ENCODE data around the gene DDX51.
A peak's percentile ranks its signal among the peaks of the same experiment; 100 is the strongest.
"Not testable (repeated sequence)": the region's sequence is repeated elsewhere in the genome, so short reads cannot be mapped to it uniquely, and the experiment has no call there.

Gene DDX51

GRCh38 chr12:132152953-132153352 is 8.8 kb upstream of the DDX51 start:
- no peak for DNase-seq

DNA sequence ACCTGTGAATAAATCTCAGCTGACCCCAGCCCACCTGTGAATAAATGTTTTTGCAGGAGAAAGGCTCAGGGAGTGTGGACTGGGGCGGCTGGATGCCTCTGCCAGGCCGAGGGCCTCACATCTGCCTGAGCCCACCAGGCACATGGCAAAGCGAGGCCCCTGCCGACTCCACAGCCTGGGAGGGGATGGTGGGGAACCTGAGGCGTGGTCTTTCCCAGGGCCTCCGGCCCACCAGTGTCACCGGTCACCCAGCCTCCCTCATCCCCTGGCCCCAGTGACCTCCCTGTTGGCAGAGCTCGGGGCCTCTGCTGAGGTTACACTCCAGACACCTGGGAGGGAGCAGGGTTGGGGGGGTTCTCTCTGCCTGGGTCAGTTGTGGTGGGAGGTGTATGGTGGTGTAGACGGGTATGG is 8.3 kb upstream of the DDX51 start:
- no peak for DNase-seq

GRCh38 chr12:132151766-132152410 is 7.8 kb upstream of the DDX51 start:
- DNase-seq, result no peak

- DNase-seq, result no peak
These were observed 7.1 kb upstream of the DDX51 start for GRCh38 chr12:132151145-132151765.

DNA sequence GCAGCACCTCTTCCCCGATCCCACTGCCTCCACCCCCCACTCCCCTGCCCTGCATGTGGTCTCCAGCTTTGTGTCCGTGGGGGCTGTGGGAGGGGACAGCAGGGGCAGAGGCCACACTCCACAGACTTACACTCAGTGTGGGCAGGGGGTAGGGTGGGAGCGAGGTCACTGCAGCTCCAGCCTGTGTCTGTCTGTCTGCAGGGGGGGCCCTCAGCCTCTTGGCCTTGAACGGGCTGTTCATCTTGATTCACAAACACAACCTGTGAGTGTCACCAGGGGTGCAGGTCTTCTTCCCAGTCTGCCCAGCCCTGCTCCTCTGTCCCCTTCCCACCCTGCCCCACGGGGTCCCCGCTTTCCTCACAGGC is 6.6 kb upstream of the DDX51 start:
- DNase-seq, result no peak

DNA sequence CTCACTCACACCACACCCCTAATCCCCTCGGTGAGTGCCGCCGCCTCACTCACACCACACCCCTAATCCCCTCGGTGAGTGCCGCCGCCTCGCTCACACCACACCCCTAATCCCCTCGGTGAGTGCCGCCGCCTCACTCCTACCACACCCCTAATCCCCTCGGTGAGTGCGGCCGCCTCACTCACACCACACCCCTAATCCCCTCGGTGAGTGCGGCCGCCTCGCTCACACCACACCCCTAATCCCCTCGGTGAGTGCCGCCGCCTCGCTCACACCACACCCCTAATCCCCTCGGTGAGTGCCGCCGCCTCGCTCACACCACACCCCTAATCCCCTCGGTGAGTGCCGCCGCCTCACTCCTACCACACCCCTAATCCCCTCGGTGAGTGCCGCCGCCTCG is 5.4 kb upstream of the DDX51 start:
- DNase-seq, result not testable (repeated sequence)

DNA sequence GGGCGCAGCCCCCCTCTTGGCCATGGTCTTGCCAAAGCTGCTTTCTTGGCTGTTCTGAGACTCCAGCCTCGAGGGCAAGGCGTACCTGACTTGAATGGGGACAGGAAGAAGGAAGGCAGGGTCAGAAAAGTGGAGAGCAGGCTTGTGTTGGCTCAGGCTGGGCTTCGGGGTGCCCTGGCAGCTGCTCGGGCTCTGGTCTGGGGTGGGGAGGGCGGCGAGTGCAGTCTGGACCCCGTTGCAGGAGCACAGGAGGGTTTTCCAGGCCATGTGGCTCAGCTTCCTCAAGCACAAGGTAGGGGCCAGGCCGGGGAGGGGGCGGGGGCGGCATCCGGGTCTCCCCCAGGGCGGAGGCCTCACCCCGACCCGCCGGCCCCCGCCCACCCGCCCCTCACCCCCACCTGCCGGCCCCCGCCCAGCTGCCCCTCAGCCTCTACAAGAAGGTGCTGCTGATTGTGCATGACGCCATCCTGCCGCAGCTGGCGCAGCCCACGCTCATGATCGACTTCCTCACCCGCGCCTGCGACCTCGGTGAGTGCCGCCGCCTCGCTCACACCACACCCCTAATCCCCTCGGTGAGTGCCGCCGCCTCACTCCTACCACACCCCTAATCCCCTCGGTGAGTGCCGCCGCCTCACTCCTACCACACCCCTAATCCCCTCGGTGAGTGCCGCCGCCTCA is 4.4 kb upstream of the DDX51 start:
- no peak for DNase-seq

DNA sequence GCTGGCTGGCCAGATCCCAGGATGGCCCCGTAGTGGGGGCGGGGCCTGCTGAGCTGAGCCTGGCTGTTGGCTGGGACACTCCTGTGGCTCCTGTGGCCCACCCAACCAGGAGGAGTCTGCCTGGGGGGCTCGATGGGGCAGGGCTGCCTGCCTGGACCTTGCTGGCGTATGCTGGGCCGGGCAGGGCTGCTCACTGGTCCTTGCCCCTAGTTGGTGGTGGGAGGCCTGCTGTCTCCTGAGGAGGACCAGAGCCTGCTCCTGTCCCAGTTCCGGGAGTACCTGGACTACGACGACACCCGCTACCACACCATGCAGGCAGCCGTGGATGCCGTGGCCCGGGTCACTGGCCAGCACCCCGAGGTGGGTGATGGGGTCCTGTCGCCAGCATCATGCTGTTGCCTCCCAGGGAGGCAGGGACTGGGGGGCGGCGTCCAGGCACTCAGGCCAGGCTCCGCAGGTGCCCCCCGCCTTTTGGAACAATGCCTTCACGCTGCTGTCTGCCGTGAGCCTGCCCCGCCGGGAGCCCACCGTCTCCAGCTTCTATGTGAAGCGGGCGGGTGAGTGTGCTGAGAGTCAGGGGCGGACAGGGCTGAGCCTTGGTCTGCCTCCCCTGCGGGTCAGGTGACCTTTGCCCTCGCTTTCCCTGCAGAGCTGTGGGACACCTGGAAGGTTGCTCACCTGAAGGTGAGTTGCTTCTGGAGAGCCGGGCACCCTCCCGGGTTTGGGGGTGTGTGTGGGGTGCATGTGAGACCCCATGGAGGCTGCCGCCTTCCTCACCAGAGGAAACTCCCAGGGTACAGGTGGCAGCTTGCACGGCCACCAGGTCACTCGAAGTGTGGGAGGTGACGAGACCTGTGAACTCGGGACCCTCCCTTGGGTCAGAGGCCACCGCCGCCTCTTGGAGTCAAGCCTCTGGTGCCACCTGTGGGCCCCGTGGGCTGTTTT is 3.6 kb upstream of the DDX51 start:
- peak; percentile 50 for DNase-seq

GRCh38 chr12:132146772-132147422 is 2.8 kb upstream of the DDX51 start:
- peak; percentile 42 for DNase-seq

GRCh38 chr12:132146098-132146497 is 2.0 kb upstream of the DDX51 start:
- DNase-seq, result peak; percentile 38

DNA sequence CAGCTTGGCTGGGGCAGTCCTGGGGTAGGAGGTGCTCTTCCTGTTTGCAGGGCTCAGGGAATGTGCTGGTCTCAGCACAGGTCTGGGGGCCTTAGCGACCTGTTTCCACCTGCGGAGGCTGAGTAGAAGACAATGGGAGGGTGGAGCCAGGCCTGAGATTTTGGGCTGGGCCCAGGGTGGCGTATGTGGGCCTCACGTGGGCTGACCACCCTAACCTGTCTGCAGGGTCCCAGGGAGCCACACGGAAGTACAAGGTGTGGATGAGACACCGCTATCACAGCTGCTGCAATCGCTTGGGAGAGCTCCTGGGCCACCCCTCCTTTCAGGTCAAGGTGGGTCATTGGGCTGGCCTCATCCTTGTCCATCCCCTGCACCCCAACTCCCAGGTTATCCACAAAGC is 1.2 kb upstream of the DDX51 start:
- DNase-seq, result peak; percentile 50

DNA sequence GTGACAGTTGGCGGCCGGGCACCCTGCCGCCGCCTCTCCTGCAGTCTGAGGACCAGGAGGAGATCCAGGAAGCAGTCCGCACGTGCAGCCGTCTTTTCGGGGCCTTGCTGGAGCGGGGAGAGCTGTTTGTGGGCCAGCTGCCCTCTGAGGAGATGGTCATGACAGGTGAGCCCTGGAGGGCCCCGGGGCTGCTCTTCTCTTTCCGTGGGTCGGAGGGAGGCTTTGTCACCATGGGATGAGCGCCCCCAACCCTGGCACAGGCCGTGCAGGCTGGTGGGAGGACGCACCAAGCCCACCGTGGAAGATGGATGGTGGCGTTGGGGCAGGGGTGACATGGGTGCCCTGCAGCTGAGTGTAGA is 670 bp upstream of the DDX51 start:
- DNase-seq, result peak; percentile 61

- peak; percentile 67 for DNase-seq
These were observed 615 bp downstream of the DDX51 start for GRCh38 chr12:132143336-132144071.

DNA sequence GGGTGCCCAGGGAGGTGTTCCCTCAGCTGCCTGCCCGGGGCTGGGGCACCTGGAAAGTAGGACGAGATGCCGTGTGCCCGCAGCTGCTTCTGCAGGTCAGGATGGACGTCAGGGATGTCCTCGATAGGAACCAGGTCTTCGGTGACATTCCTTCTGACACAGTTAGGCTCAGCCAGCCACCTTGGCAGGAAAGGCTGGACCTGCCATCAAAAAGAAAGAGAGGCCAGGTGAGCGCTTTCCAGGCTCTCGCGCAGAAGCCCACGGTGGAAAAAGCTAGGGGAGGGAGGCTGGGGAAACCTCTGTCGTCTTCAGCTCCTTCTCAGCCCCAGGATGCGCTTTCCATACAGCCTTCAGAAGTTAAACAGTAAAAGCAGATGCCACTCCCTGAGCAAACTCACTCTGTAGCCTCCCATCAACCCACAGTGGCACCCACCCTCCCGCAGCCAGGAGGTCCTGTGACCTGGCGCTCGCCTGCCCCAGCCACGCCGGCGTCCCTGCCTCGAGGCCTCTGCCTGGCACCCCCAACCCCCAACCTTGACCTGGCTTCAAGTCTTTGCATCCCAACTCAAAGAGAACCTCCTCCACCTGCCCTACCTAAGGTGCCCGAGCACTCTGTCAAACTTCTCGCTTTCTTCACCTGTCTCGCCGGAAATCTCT is 1.3 kb downstream of the DDX51 start:
- DNase-seq, result no peak

DNA sequence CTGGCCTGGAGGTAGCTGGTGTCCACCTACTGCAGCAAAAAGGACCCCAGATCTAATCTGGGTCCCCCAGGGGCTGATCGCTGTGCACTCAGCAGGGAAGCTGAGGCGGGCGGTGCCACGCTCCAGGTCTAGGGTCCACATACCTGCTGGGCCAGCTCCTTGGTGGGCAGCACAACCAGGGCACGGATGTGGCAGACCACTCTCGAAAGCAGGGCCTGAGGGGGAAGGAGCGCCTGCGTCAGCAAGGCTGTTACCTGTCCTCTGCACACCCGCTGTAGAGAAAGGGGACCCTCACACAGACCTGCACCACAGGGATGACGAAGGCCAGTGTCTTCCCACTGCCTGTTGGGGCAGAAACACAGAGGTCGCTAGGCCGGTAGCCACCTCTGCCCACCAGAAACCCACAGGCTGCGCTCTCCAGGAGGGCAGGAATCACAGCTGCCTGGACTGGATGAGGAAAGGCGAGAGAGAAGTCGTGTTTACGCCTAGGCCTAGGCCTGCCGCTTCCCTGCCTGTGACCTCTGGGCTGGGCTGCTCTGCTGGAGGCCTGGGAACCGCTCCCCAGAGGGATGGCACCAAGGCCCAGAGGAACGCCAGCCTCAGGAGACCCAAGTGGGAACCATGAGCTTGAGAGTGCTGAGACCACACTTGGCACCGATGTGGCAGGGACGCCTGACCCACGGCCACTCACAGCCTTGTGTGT is 2.0 kb downstream of the DDX51 start:
- peak; percentile 52 for DNase-seq

DNA sequence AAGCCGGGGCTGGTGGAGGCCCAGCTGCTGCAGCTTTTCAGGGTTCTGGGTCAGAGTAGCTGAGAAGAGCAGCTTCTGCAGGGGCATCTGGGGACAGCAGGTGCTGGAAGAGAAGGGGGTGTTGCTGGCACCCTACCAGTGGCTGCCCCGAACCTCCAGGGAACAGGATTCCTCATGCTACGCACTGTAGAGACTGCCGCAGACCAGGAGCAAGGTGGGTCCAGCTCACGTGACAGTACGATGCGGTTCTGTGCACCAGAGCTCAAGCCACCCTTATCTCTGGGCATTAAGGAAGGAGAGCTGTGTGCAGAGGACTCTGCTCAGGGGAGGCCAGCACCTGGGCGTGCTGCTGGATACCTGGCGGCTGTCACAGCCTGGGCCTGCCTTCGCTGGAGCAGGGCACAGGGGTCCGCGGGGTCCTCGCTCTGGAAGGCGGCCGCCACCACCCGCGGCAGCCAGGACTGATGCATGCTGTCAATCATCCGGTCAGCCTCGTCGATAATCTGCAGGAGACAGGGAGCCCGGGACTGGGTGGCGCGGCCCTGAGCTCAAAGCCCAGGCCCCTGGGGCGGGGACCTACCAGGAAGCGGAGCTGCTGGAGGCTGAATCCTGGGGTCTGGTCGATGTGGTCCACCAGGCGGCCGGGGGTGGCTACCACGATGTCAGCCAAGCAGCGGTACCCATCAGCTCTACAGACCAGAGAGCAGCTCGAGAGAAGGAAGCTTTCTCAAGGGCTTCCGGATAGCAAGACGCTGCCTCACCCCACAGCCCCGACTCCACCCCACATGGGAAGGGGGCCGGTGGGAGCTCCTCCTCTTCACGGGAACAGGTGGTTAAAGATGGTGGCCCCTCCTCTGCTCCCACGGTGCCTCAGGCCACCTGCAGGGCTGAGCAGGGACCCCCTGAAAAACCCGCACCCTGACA is 2.9 kb downstream of the DDX51 start:
- DNase-seq, result peak; percentile 51

DNA sequence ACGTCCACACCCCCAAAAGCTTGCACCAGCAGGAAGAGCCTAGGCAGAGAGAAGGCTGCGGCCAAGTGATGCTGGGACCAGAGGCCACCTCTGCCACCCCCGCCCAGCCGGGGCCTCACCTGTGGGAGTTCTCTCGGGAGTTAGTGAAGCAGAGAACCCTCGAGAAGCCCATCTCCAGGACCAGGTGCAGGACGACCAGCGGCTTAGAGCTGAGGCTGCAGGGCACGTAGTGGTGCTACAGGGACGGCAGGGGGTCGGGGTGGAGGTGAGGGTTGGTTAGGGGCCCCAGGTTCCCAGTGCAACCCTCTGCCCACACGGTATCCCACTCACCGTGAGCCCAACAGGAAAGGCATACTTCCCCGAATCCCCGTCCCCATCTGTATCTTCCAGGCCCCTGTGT is 3.6 kb downstream of the DDX51 start:
- peak; percentile 50 for DNase-seq

GRCh38 chr12:132139912-132140311 is 4.2 kb downstream of the DDX51 start:
- DNase-seq, result no peak

Measured in activated CD8-positive, alpha-beta memory T cell treated with anti-CD3 and anti-CD28 coated beads, Interleukin-2, amount 50 U/mL, for 48 hours (primary cell).